ENCODE data around the gene ZNF429.
"Not testable (repeated sequence)": the region's sequence is repeated elsewhere in the genome, so short reads cannot be mapped to it uniquely, and the experiment has no call there.

ZNF429 gene

DNA sequence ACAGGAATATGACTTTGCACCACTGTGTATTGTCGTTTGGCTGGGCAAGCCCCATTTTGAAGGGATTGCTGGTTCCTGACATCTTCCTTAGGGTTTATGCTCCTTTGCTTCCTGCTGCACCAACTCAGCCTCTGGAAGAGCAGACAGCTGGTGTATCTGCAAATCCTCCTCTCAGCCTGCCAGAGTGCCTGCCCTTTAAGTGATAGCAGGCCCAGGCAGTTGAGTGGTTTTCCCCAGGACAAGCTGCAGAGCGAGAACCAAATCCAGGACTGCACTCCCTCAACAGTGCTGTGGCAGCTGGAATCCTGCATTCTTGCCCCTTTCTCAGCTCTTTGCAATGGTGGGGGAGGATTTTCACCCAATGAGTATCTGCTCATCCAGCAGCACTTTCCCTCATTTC, 85.5 kb downstream of the ZNF429 start:
- DNase-seq (ENCODE audit: insufficient read length, low spot score) (no peak), FAIRE-seq (no peak)

DNA sequence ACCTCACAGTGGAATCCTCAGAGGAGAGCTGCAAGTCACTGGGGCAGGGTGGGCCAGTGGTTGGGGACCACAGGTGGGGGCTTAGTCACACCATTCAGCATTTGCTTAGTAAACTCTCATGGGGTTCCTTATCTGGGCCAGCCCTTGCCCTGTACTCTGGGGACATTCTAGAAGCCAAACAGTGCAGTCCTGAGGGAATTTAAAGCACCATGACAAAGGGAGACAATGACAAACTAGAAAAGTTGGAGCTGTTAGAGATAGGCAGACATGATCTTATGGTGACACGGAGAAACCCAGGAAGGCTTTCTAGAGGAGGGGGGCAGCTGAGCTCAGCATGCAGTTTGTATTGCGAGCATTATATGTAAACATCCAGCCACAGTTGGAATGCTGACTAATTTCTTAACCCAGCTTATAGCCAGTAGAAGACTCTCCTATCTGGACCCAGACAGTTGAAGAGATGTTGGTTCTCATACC, 87.6 kb downstream of the ZNF429 start:
- FAIRE-seq (no peak), DNase-seq (ENCODE audit: insufficient read length, low spot score) (no peak)
- no peak for TF ChIP-seq POLR2A (IDR thresholded peaks at IDR 0.05; ENCODE audit: low read depth, low read length)

More for the DNA sequence above, 85.5 kb downstream of the ZNF429 start:
- no peak for TF ChIP-seq POLR2A (IDR thresholded peaks at IDR 0.05; ENCODE audit: low read depth, low read length)

DNA sequence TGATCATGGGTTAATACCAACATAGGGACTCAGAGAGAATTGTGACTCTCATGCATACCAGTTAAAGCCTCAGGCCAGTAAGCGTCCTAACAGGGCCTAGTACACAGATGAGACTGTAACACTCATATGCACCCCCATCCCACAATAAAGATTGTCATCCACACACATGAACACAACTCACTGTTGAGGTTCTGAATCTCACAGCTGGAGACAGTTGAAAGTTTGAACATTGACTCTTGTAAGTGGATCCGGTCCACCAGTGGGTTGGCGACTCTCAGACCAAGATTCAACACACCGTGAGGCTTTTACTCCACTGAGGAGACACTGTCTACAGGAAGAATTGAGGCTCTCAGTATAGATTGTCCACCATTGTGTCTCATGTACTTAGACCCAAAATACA, 88.1 kb downstream of the ZNF429 start:
- DNase-seq (ENCODE audit: insufficient read length, low spot score) (no peak), FAIRE-seq (no peak)
- no peak for TF ChIP-seq POLR2A (IDR thresholded peaks at IDR 0.05; ENCODE audit: low read depth, low read length)

DNA sequence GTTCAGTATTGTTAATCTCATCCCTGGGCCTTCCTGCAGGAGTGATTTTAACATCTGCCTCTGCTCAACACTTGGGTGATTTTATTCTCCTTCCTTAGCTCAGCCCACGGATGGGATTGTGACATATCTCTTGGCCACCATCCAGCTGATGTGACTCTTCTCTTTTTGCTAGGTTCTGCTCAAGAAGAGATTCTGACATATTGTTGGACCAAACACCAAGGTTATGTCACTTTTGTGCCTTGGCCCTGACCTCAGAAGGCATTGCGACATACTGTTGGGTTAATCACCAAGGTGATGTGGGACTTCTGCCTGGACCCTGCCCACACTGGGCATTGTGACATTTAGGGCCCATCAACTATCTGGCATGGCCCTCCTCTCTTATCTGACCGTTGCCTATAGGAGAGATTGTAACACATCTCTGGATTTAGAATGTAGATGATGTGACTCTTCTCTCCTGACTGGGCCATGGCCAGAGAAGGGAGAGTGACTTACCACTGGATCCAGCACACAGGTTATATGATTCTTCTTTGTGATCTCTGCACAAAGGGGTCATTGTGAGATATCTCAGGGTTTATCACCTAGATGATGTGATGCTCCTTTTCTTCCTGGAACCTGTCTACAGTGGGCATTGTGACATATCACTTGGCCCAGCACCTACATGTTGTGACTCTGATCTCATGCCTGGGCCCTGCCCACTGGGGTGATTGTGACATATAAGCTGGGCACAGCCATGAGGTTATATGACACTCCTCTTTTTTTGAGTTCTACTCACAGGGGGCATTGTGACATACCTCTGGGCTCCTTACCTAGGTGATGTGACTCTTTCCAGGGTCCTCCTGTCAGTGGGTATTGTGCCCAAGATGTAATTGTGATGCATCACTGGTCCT, 88.8 kb downstream of the ZNF429 start:
- DNase-seq (ENCODE audit: insufficient read length, low spot score), result no peak
- no peak for TF ChIP-seq POLR2A (IDR thresholded peaks at IDR 0.05; ENCODE audit: low read depth, low read length)
- FAIRE-seq, result no peak

DNA sequence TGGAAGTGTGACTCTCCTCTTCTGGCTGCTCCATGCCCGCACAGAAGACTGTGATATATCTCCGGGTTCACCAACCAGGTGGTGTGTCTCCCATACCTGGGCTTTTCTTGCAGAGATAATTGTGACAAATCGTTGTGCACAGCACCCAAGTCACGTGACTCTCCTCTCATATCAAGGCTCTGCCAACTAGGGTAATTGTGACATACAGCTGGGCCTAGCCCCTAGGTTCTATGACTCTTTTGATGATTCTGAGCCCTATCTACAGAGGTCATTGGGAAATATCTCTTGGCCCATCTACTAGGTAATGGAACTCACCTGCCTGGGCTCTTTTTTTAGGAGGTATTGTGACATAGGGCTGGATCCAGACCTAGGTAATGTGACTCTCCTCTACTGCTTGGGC, 89.8 kb downstream of the ZNF429 start:
- no peak for DNase-seq (ENCODE audit: insufficient read length, low spot score)
- no peak for TF ChIP-seq POLR2A (IDR thresholded peaks at IDR 0.05; ENCODE audit: low read depth, low read length)
- no peak for FAIRE-seq

DNA sequence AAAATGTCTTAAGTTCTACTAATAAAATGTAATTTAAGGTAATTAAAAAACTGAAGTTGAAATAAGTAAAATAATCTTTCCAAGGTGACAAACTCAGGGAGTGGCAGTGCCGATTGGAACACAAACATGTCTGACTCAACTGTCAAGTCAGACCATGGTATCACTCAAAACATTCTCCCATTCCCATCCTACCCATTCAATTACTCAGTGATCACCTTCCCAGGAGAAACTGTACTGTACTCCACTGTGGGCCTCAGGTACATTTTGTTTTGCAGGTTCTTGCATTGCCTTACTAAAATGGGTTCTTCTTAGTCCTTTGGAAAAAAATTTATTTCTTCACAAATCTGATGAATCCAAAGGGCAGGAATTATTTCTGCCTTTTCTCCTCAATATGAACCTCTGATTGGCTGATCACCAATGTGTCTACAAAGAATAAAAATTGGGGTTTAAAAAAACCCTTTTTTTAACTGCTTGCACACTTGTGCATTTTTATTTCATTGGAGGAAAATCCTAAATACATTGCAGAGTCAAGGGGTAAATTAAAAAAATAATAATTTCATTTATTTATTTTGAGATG, 96.8 kb downstream of the ZNF429 start:
- FAIRE-seq, result no peak

DNA sequence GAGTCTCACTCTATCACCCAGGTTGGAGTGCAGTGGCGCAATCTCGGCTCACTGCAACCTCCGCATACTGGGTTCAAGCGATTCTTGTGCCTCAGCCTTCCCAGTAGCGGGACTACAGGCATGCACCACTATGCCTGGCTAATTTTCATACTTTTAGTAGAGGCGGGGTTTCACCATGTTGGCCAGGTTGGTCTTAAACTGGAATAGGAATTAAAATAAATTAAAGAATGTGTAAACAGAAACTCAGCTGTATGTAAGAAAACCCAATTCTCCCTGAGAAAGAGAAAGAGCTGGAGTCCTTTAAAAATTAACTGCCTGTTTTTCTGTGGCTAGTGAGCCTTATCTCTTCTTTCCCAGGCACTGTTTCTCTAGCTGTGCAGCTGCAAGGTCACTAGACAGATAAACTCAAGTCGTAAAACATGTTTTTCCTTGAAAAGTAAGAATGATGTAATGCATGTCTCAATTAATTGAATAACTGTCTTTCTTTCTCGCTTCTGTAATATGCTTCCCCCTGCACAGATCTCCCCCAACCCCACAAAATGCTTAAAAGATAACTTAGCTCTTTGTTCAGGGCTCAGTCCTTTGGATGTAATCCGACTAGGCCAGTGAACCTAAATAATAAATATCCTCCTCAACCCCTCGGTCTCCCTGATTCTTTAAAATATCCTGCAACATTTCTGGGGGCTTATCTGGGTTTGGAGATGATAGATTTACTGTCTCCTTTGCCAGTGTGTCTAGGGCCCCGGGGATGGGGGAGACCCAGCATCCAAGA, 97.4 kb downstream of the ZNF429 start:
- not testable (repeated sequence) for DNase-seq (ENCODE audit: insufficient read length, low spot score); FAIRE-seq

More for the DNA sequence above, 96.8 kb downstream of the ZNF429 start:
- no peak for TF ChIP-seq POLR2A (IDR thresholded peaks at IDR 0.05; ENCODE audit: low read depth, low read length)
- DNase-seq (ENCODE audit: insufficient read length, low spot score), result no peak

DNA sequence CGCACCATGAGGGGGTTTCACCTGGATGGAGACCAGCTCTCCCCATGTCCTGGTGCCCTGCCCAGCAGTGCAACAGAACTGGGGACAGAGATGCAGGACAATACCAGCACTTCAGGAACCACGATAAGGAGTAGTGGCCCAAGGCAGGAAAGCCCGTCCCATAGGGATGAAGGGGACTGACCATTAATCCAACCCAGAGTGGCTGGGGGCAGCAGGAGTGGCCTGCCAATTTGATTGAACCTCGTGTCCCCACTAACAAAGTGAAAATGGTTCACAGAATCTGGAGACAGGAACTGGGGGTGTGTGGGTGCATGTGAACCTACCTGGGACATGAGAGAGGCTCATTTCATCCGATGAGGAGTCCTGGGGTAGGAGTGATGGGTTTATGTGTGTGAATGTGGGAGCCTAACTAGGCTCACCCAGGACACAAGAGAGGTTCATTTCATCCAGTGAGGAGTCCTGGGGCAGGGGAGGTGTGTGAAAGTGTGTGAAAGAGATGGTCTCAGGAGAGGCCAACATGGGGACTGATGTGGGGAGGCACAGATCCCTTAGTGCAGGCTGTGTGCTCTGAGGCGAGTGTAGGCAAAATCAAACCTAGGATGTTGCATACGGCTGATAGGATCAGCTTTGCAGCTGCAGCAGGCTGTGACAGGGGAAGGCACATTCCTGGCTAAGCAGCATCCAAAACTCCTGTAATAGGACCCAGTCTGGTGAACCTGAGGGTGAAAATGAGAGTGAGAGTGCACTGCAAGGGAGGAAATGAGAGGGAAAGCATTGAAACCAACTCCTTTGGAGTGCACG, 98.2 kb downstream of the ZNF429 start:
- DNase-seq (ENCODE audit: insufficient read length, low spot score), result no peak
- no peak for FAIRE-seq
- no peak for TF ChIP-seq POLR2A (IDR thresholded peaks at IDR 0.05; ENCODE audit: low read depth, low read length)

DNA sequence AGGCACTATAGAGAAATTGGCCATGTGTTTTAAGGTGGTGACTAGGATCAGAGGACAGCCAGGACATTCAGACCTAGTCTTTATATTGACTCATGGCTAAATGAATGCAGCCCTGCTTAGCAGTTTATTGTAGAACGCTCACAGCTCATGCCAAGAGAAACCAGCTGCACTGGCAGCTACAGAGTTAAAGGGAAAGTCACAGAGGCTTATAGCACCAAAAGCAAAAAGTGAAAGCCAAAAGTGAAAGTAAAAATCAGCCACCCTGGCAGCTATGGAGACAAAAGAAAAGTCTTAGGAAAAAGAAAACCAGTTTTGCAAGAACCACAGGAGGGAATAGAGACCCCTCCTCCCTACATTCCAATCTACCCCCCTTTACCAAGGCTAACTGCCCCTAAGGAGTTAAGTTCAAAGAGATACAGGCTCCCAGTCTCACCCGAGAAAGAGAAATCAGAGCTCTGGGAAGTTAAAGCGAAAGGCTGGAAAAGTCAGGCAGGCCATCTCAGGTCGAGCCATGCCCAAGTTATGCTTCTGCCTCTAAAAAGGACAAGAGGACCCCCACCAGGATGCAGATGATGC, 99.0 kb downstream of the ZNF429 start:
- FAIRE-seq (peak; percentile 53), DNase-seq (ENCODE audit: insufficient read length, low spot score) (no peak)
- no peak for TF ChIP-seq POLR2A (IDR thresholded peaks at IDR 0.05; ENCODE audit: low read depth, low read length)

Measured in H54 (cell line).